Sigmoid colon (tissue), 7 donors: ENCODE data around the gene ANKRD60. TPM values are rescaled to one million over a fixed set of nuclear protein-coding genes. Genes with fewer than 3 reads are reported as not detected.

Experiments
- DNase-seq: peaks from one replicate; pipeline ENCODE4 v3.0.0-alpha.2; 2019
- H3K27ac ChIP-seq, 4 donors: fragments of 200-600 bp; sonication (generic); one replicate each; pipeline ENCODE4 v1.5.1; 2016 to 2019; ENCODE audit warnings: mild to moderate bottlenecking in 1 of 4
- H3K27me3 ChIP-seq, 3 donors: fragments of 200-600 bp; sonication (generic); one replicate each; pipeline ENCODE4 v1.5.1; 2019; ENCODE audit warnings: mild to moderate bottlenecking in 1 of 3
- H3K36me3 ChIP-seq, 4 donors: fragments of 200-600 bp; sonication (generic); one replicate each; pipeline ENCODE4 v1.5.1; 2016 to 2019
- H3K4me1 ChIP-seq, 4 donors: fragments of 200-600 bp; sonication (generic); one replicate each; pipeline ENCODE4 v1.5.1; 2017 to 2019
- H3K4me3 ChIP-seq, 4 donors: fragments of 200-600 bp; sonication (generic); one replicate each; pipeline ENCODE4 v1.5.1; 2017 to 2019; ENCODE audit warnings: mild to moderate bottlenecking in 2 of 4, moderate library complexity in 1 of 4
- H3K9me3 ChIP-seq, 4 donors: fragments of 200-600 bp in 3 of 4; sonication (generic) in 3 of 4; one replicate each; pipeline versions ENCODE4 v1.5.1 to v1.6.1; 2013 to 2019
- EP300 ChIP-seq, 4 donors: sonication (generic); formaldehyde crosslinking; IDR thresholded peaks; one replicate each; pipeline ENCODE4 v1.6.1; 2017; ENCODE audit warnings: antibody characterized with exemption in 4 of 4
- POLR2A ChIP-seq, 2 donors: fragments of 450-650 bp; IDR thresholded peaks; one replicate each; pipeline ENCODE4 v1.6.1; 2016; ENCODE audit warnings: antibody characterized with exemption in 2 of 2, mild to moderate bottlenecking in 2 of 2, moderate library complexity in 2 of 2
- POLR2AphosphoS5 ChIP-seq, 4 donors: sonication (generic); formaldehyde crosslinking; IDR thresholded peaks; one replicate each; pipeline ENCODE4 v1.6.1; 2017; ENCODE audit warnings: antibody characterized with exemption in 4 of 4
- WGBS, 2 donors: extraction: QIAGEN DNeasy Blood & Tissue Kit; methylation state at CpG; one replicate each; pipeline ENCODE4 v1.1.7; 2013; 5-methylcytosine and 5-hydroxymethylcytosine counted together
- intact Hi-C: fragments of 100-400 bp; cut with DNase I; formaldehyde crosslinking; loops from one replicate; pipeline ENCODE4 v1.15.1; 2023
- polyA plus RNA-seq, 3 donors: library from polyadenylated mRNA; stranded (reverse); fragments of 200-250 nt; gene quantifications; one replicate each; pipeline ENCODE4 v1.2.3, GENCODE V29; 2013
- total RNA-seq, 4 donors: library from RNA; depleted of rRNA; stranded (reverse); fragments of >200 nt; gene quantifications; one replicate each; pipeline ENCODE4 v1.1.0, GENCODE V29; 2016
- TF ChIP-seq, protein P1 (sequence below), 4 experiments: fragments of 450-650 bp in 3 of 4; fragments of 200-600 bp in 1 of 4; IDR thresholded peaks; one replicate each; pipeline ENCODE4 v1.5.1; 2016 to 2019; ENCODE audit warnings: antibody characterized with exemption in 4 of 4, mild to moderate bottlenecking in 3 of 4, moderate library complexity in 2 of 4
- donor health status: healthy with polysubstance abuse.
- donor health status: Bipolar disorder and iron deficiency.
- donor health status: healthy.

Gene ANKRD60
- total and polyA plus RNA-seq, 7 donors = 0.82 TPM; not detected in 6

DNA sequence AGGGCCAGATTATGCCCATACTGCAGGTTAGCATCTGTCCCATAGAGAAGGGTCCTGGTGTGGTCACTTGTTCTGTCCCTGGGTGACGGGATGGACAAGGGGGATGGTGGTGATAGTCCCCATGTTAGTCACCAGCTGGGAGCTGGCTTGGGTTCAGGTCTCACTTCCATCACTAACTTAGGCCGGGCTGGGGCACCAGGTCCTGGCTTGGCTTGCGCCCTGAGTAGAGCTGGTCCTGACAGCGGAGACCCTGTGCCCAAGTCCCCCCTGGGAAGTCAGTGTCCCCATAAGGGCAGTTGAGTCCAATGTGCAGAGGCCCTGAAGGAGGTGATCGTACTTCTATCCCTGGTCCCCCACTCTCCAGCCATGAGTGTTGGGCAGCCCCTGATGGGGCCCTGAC, 52.6 kb downstream of the ANKRD60 start:
- TF ChIP-seq, protein P1, sequence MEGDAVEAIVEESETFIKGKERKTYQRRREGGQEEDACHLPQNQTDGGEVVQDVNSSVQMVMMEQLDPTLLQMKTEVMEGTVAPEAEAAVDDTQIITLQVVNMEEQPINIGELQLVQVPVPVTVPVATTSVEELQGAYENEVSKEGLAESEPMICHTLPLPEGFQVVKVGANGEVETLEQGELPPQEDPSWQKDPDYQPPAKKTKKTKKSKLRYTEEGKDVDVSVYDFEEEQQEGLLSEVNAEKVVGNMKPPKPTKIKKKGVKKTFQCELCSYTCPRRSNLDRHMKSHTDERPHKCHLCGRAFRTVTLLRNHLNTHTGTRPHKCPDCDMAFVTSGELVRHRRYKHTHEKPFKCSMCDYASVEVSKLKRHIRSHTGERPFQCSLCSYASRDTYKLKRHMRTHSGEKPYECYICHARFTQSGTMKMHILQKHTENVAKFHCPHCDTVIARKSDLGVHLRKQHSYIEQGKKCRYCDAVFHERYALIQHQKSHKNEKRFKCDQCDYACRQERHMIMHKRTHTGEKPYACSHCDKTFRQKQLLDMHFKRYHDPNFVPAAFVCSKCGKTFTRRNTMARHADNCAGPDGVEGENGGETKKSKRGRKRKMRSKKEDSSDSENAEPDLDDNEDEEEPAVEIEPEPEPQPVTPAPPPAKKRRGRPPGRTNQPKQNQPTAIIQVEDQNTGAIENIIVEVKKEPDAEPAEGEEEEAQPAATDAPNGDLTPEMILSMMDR (IDR thresholded peaks at IDR 0.05) = no peak
- TF ChIP-seq EP300 (IDR thresholded peaks at IDR 0.05) (no peak), POLR2A (IDR thresholded peaks at IDR 0.05) (no peak), POLR2AphosphoS5 (IDR thresholded peaks at IDR 0.05) (no peak)
- Histone ChIP-seq H3K36me3 (no peaks in the 10 kb centered on the region), H3K27me3 (peaks cover 0 to 10% (median 0%) of the 10 kb centered on the region in 3 donors), H3K9me3 (no peaks in the 10 kb centered on the region), H3K27ac (peak overlapping the region; percentile 65 to 79 (median 72)), H3K4me3 (no peak overlapping the region), H3K4me1 (peaks cover 0 to 20% (median 13%) of the 10 kb centered on the region in 4 donors)
- WGBS, 2 donors = 93 to 95% methylated on average over 5 of the region's 5 CpGs
- intact Hi-C loops = loop anchor here (5.0 kb wide), 1 partner anchor 89 kb away; no protein-coding TSS in a partner anchor
- DNase-seq = no peak

DNA sequence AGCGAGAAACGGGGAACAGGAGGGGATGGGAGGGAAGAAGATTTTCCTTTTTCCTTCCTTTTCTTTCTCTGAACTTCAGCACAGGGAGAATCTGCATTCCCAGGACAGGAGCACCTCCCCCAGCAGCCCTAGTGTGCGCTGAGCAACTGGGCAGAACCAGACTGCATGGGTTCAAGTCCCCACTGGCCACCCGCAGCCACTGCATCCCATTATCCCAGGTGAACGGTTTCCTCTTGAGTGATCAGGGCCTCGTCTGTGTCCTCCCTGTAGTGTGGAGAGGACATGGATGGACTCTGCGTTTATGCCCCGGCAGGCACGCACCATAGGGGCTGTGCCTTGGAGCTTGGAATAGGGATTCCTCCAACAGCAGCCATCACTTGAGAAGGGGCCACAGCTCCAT, 53.0 kb downstream of the ANKRD60 start:
- Histone ChIP-seq H3K36me3 (no peaks in the 10 kb centered on the region), H3K27ac (peak overlapping the region; percentile 65 to 79 (median 72)), H3K4me1 (peaks cover 0 to 20% (median 13%) of the 10 kb centered on the region in 4 donors), H3K27me3 (peaks cover 0 to 10% (median 0%) of the 10 kb centered on the region in 3 donors), H3K9me3 (no peaks in the 10 kb centered on the region), H3K4me3 (peak overlapping the region in 3 of 4 donors; percentile 21 to 38 (median 38))
- no peak for DNase-seq
- TF ChIP-seq, protein P1 (IDR thresholded peaks at IDR 0.05) = no peak
- TF ChIP-seq POLR2AphosphoS5 (IDR thresholded peaks at IDR 0.05) (no peak), EP300 (IDR thresholded peaks at IDR 0.05) (no peak), POLR2A (IDR thresholded peaks at IDR 0.05) (no peak)
- WGBS, 2 donors = 89 to 90% methylated on average over 9 of the region's 9 CpGs
- intact Hi-C loops = loop anchor here (5.0 kb wide), 1 partner anchor 88 kb away; no protein-coding TSS in a partner anchor

DNA sequence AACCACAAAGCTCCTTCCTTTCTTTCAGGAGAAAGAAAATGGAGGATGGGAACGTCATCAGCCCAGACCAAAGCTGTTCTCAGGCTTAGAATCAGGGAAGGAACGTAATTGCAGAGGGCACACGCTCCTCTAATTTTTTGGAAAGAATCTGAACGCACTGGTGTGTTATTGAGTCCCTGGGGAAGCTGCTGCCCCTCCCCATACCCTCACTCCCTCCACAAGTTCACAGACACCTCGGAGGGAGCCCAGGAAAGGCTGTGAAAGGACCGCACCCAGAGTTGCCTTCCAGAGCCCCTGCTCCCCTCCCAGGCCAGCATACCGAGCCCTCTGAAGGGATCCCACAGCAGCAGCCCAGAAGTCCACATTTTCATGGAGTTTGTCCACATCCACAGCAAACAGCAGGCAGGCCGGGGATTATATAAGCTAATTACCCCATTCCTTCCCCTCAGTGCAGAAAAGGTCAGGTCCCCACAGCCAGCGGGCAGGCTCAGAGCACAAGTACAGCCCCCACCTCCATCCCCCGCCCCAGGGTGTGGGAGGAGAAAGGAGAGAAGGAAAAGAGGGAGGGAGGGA, 53.7 kb downstream of the ANKRD60 start:
- H3K9me3 ChIP-seq = no peaks in the 10 kb centered on the region
- WGBS, 2 donors = 66 to 70% methylated on average over 10 of the region's 10 CpGs
- H3K27ac ChIP-seq = peak overlapping the region; percentile 65 to 79 (median 72)
- H3K27me3 ChIP-seq = peaks cover 0 to 6% (median 0%) of the 10 kb centered on the region in 3 donors
- H3K36me3 ChIP-seq = no peaks in the 10 kb centered on the region
- peaks cover 0 to 18% (median 12%) of the 10 kb centered on the region in 4 donors for H3K4me1 ChIP-seq
- peak overlapping the region; percentile 5 to 38 (median 30) for H3K4me3 ChIP-seq
- peak; percentile 87 for DNase-seq
- TF ChIP-seq EP300 (IDR thresholded peaks at IDR 0.05) = no peak
- no peak for TF ChIP-seq POLR2A (IDR thresholded peaks at IDR 0.05)
- TF ChIP-seq, protein P1 (IDR thresholded peaks at IDR 0.05) = no peak
- TF ChIP-seq POLR2AphosphoS5 (IDR thresholded peaks at IDR 0.05) = peak in 3 of 4 donors; percentile 12 to 53 (median 47)
- intact Hi-C loops = loop anchor here (5.0 kb wide), 1 partner anchor 87 kb away; no protein-coding TSS in a partner anchor

DNA sequence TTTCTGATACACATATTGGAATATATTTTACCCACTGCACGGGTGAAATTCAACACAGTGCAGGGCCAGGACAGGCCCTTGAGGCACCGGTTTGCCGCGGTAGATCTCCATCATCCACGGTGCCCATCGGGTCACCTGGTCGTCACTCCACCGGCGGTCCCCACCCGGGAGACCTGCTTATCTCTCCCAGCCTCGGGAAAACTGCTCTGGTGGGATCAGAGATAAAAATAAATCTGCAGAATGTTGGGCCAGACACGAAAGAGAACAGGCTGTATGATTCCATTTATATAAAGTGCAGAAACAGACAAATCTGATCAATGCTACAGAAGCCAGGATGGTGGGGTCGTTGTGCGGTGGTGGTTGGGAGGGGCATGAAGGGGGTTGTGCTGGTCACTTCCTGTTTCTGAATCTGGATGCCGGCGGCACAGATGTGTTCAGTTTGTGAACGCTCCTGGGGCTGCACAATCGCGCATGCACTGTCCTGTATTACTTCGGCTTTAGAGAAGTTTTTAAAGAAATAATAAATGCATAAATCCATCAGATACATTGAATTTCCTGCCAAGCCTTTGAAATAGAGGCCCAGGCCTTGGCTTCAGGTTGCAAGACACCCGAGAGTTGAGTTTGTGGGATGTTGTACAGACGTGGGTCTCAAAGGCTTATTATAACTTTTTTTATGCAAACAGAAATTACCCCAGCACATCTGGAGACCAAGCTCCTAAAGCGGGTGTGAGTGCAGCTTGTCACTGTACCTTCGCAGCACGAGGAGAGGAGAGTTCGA, 54.3 kb downstream of the ANKRD60 start:
- Histone ChIP-seq H3K36me3 (no peaks in the 10 kb centered on the region), H3K27ac (peak overlapping the region; percentile 65 to 79 (median 72)), H3K27me3 (peaks cover 0 to 3% (median 0%) of the 10 kb centered on the region in 3 donors), H3K4me3 (peak overlapping the region in 3 of 4 donors; percentile 21 to 38 (median 38)), H3K9me3 (no peaks in the 10 kb centered on the region), H3K4me1 (peaks cover 0 to 11% (median 5%) of the 10 kb centered on the region in 4 donors)
- intact Hi-C loops = no loop called here
- TF ChIP-seq, protein P1 (IDR thresholded peaks at IDR 0.05) = no peak
- TF ChIP-seq POLR2A (IDR thresholded peaks at IDR 0.05) (no peak), POLR2AphosphoS5 (IDR thresholded peaks at IDR 0.05) (no peak), EP300 (IDR thresholded peaks at IDR 0.05) (no peak)
- WGBS, 2 donors = 54 to 76% methylated on average over 26 of the region's 26 CpGs
- DNase-seq = no peak
